H1 (cell line): ENCODE results near the gene GPX6. TPM values are rescaled to one million over a fixed set of nuclear protein-coding genes. Genes with fewer than 3 reads are reported as not detected.

Source experiments
- ASH2L ChIP-seq: fragments of 200-600, 300-600 bp; sonication (generic); IDR thresholded peaks from one replicate; pipeline ENCODE4 v1.7.1; 2017; ENCODE audit warnings: low read length
- BACH1 ChIP-seq: IDR thresholded peaks from 2 replicates; pipeline ENCODE4 v1.6.1; 2012; ENCODE audit warnings: low read length, improper control_type of control experiment
- BCL11A ChIP-seq, 2 experiments: IDR thresholded peaks; one replicate each; pipeline ENCODE4 v1.6.1; 2011; ENCODE audit warnings: low read depth in 2 of 2, low read length in 2 of 2, mild to moderate bottlenecking in 2 of 2
- CEBPB ChIP-seq: IDR thresholded peaks from 2 replicates; pipeline ENCODE4 v1.6.1; 2012; ENCODE audit warnings: low read depth, low read length
- CHD2 ChIP-seq: IDR thresholded peaks from 2 replicates; pipeline ENCODE4 v1.6.1; 2012; ENCODE audit warnings: low read length, improper control_type of control experiment
- CREB1 ChIP-seq: IDR thresholded peaks from 2 replicates; pipeline ENCODE4 v1.6.1; 2012; ENCODE audit warnings: inconsistent platforms
- GTF2F1 ChIP-seq: IDR thresholded peaks from 2 replicates; pipeline ENCODE4 v1.6.1; 2012; ENCODE audit warnings: low read depth, low read length, improper control_type of control experiment, borderline replicate concordance
- HDAC2 ChIP-seq, 2 experiments: fragments of 300-600 bp in 1 of 2; sonication (generic) in 1 of 2; IDR thresholded peaks; 2 replicates each; pipeline ENCODE4 v1.6.1; 2011 to 2012; ENCODE audit warnings: low read depth in 2 of 2, low read length in 2 of 2, mild to moderate bottlenecking in 2 of 2, moderate library complexity in 2 of 2, borderline replicate concordance in 1 of 2, inconsistent platforms in 1 of 2
- KDM4A ChIP-seq: IDR thresholded peaks from one replicate; pipeline ENCODE4 v1.7.1; 2012; ENCODE audit warnings: low read depth, mild to moderate bottlenecking, moderate library complexity, low read length, inconsistent platforms; ENCODE audit not compliant: severe bottlenecking
- POLR2A ChIP-seq, 2 experiments: IDR thresholded peaks; 1 replicate in 1 of 2; 2 replicates in 1 of 2; pipeline ENCODE4 v1.6.1; 2011; ENCODE audit warnings: low read depth in 2 of 2, low read length in 2 of 2, mild to moderate bottlenecking in 2 of 2; ENCODE audit errors: control extremely low read depth in 1 of 2
- RBBP5 ChIP-seq: IDR thresholded peaks from 2 replicates; pipeline ENCODE4 v1.7.1; 2012; ENCODE audit warnings: low read depth, mild to moderate bottlenecking, inconsistent platforms, low read length, moderate library complexity, borderline replicate concordance
- SIN3A ChIP-seq, 2 experiments: IDR thresholded peaks in 1 of 2; conservative IDR thresholded peaks in 1 of 2; 2 replicates each; pipeline ENCODE4 v1.6.1; 2011 to 2012; ENCODE audit warnings: low read length in 2 of 2, improper control_type of control experiment in 1 of 2, low read depth in 1 of 2, mild to moderate bottlenecking in 1 of 2
- SIRT6 ChIP-seq: IDR thresholded peaks from one replicate; pipeline ENCODE4 v1.7.1; 2012; ENCODE audit warnings: low read length, inconsistent platforms
- SP4 ChIP-seq: IDR thresholded peaks from 2 replicates; pipeline ENCODE4 v1.6.1; 2012; ENCODE audit warnings: low read length, inconsistent platforms
- SRF ChIP-seq: IDR thresholded peaks from 2 replicates; pipeline ENCODE4 v1.6.1; 2011; ENCODE audit warnings: mild to moderate bottlenecking, low read depth, low read length, moderate library complexity
- SUZ12 ChIP-seq: fragments of 200-600 bp; sonication (generic); IDR thresholded peaks from 2 replicates; pipeline ENCODE4 v1.6.1; 2012; ENCODE audit warnings: mild to moderate bottlenecking, inconsistent platforms, low read length, moderate library complexity, mixed read lengths
- TAF7 ChIP-seq: optimal IDR thresholded peaks from 2 replicates; pipeline ENCODE3; 2011; ENCODE audit warnings: low read depth, mild to moderate bottlenecking, inconsistent platforms, low read length, moderate library complexity, borderline replicate concordance
- TBP ChIP-seq: IDR thresholded peaks from 2 replicates; pipeline ENCODE4 v1.6.1; 2011; ENCODE audit warnings: low read depth, low read length, improper control_type of control experiment
- TCF12 ChIP-seq: IDR thresholded peaks from 2 replicates; pipeline ENCODE4 v1.6.1; 2011; ENCODE audit warnings: low read depth, mild to moderate bottlenecking, low read length
- ZNF274 ChIP-seq: IDR thresholded peaks from 2 replicates; pipeline ENCODE4 v1.7.0; 2012; ENCODE audit warnings: low read length, borderline replicate concordance; ENCODE audit errors: extremely low read depth
- polyA plus RNA-seq, 7 experiments: library from polyadenylated mRNA; depleted of rRNA in 3 of 7; stranded (reverse) in 5 of 7; unstranded in 2 of 7; fragments of >200 nt in 5 of 7; fragments of 200-250 nt in 2 of 7; gene quantifications; 1 replicate in 5 of 7; 2 replicates in 1 of 7; 4 replicates in 1 of 7; pipeline versions ENCODE4 v1.2.1 to v1.2.3, GENCODE V29; 2011 to 2013; ENCODE audit warnings: missing spikeins in 2 of 7, mixed read lengths in 2 of 7
- total RNA-seq: library from RNA; stranded (reverse); fragmentation: NEBNext Ultra II Directional; extraction: Animal tissue kit (Norgen Biotek cat#: 25700); gene quantifications from 2 replicates; pipeline ENCODE4 v1.2.1, GENCODE V29; 2021
- TF ChIP-seq, protein P1 (sequence below): IDR thresholded peaks from 2 replicates; pipeline ENCODE4 v1.6.1; 2011; ENCODE audit warnings: low read depth, mild to moderate bottlenecking, low read length; ENCODE audit not compliant: insufficient read depth
- TF ChIP-seq, protein P2 (sequence below): IDR thresholded peaks from 2 replicates; pipeline ENCODE4 v1.6.1; 2012; ENCODE audit warnings: inconsistent platforms

The GPX6 gene
- total and polyA plus RNA-seq, 2 of the 8 experiments (the other 6 are each of a cell fraction or from before 2014, with no cell fraction given): not detected

- TF ChIP-seq, protein P1, sequence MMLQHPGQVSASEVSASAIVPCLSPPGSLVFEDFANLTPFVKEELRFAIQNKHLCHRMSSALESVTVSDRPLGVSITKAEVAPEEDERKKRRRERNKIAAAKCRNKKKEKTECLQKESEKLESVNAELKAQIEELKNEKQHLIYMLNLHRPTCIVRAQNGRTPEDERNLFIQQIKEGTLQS: no peak
- TF ChIP-seq CEBPB (peak; percentile 44; the same call in 1 of the 2 replicates), CREB1 (no peak), CHD2 (no peak), HDAC2 (IDR thresholded peaks at IDR 0.05; ENCODE audit: borderline replicate concordance in 1 of 2, low read depth in 2 of 2, low read length in 2 of 2) (0 out of 4 replicates have a peak, but pooled peaks of 1 of the 2 experiments have one; percentile 25), SIN3A (conservative IDR thresholded peaks at IDR 0.05 in 1 of 2, IDR thresholded peaks at IDR 0.05 in 1 of 2; ENCODE audit: low read depth in 1 of 2, low read length in 2 of 2) (0 out of 4 replicates have a peak, but pooled peaks have one; percentile 8 to 28), SP4 (no peak), RBBP5 (peak; percentile 85), POLR2A (IDR thresholded peaks at IDR 0.05; ENCODE audit: control extremely low read depth in 1 of 2, low read depth in 2 of 2, low read length in 2 of 2) (no peak), GTF2F1 (no peak), ZNF274 (no peak), TCF12 (no peak), KDM4A (peak; percentile 37), SUZ12 (no peak), TBP (no peak), SIRT6 (no peak), SRF (no peak), TAF7 (no peak), BCL11A (IDR thresholded peaks at IDR 0.05; ENCODE audit: low read depth in 2 of 2, low read length in 2 of 2) (no peak), BACH1 (no peak), ASH2L (peak; percentile 85)
- TF ChIP-seq, protein P2, sequence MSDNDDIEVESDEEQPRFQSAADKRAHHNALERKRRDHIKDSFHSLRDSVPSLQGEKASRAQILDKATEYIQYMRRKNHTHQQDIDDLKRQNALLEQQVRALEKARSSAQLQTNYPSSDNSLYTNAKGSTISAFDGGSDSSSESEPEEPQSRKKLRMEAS: no peak
Observed at GRCh38 chr6:28543651-28544610, 28.3 kb upstream of the GPX6 start (continued).
